ENCODE measurements around the gene WDR3.

WDR3 gene

DNA sequence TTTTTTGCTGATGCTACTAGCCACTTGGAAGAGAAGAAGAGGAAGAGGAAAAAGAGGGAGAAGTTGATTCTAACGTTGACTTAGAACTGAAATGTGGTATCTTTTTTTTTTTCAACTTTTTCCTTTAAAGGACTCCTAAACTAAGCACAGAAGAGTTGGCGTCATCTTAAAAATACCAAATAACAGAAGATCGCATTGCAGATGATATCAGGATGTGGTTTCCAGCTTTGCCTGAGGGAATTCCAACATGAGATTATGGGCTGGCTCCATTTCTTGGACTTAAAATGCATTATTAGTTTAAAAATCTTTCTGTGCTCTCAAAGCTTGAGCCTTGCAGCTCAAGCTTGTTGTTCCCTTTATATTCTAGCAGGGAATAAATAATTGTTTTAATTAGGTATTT lies 29.8 kb downstream of the WDR3 start:
- no peak for DNase-seq

DNA sequence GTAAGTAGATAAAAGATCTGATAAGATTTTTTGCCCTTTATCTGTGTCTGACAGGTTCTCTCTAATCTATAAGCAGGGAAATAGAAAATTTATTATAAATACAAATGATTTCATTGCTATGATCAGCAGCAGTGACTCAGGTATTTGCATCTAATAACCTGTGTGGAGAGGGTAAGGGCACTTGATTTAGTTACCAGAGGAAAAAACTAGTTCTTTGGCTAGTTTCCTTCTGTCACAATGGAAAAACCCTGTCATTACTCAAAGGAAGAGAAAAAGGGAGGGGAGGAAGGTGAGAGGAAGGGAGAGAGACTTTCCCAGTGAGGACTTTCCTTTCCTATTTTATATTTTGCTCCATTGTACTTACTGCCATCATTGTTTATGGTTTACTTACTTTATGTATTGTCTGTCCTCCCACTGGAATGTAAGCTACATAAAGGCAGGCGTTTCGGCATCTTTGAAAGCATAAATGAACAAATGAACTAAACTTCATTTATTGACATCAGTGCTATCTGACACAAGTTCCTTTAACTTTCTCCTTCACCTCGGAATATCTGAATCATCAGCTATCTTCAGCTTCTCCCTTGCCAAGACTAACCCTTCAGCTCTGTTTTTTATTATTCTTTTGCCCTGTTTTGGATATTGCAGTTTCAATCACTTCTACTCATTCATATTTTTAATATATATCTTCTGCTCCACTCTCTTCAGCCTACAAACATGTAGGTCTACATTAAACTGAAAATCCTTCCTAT lies 34.9 kb downstream of the WDR3 start:
- no peak for DNase-seq

GRCh38 chr1:117967477-117967876 lies 37.9 kb downstream of the WDR3 start:
- peak; percentile 28 for DNase-seq

DNA sequence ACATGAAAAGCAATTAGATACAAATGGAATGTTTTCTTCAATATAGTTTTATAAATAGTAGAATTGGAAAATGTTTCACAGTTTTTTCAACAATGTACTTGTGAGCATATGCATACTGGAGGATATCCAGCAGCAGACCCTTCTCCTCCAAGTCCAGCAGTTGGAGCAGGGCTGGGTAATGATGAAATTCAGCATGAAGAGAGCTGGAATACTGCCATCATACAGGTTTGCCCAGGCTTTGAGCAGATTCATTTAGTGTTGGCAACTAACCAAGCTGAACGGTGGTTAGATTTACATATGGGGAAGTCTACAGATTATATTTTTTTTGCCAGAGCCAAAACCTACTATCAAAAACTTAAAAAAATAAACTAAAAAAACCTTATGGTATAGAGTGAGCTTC lies 38.3 kb downstream of the WDR3 start:
- DNase-seq = peak; percentile 42

DNA sequence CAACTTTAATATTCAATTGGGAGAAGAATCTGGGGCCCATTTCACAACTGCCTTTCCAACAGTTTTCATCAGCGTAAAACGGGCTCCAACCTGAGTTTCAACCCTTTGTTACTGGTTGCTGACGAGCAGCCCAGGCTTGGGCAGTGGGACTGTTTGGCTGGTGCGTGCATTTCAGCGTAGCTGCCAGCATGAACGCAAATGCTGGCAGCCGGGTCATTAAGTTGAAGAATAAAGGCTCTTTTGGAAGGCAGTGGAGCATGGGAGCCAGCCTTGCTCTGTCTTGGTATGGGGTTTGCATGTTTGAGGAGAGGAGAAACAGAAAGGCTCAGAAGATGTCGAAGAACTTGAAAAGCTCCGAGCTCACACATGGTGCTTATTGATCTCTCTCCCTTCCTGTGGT lies 40.7 kb downstream of the WDR3 start:
- no peak for DNase-seq

DNA sequence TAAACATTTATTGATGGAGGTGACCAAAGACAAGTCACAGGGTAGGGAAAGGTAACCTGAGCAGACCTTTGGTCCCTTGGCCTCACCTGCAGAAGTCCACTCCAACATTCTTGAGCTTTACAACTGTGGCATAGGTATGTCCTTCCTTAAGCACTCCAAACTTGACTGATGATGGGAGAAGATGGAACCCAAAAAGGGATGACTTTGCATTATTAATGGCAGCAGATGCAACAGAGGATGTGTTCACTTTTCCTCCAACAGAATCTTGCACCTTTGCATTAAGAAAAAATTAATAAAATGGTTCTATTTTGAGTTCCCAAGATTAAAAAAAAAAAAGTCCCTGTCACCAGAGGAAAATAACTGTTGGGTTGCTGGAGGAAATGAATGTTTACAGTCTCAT lies 42.2 kb downstream of the WDR3 start:
- DNase-seq = no peak

GRCh38 chr1:117976381-117976780 lies 46.8 kb downstream of the WDR3 start:
- no peak for DNase-seq

DNA sequence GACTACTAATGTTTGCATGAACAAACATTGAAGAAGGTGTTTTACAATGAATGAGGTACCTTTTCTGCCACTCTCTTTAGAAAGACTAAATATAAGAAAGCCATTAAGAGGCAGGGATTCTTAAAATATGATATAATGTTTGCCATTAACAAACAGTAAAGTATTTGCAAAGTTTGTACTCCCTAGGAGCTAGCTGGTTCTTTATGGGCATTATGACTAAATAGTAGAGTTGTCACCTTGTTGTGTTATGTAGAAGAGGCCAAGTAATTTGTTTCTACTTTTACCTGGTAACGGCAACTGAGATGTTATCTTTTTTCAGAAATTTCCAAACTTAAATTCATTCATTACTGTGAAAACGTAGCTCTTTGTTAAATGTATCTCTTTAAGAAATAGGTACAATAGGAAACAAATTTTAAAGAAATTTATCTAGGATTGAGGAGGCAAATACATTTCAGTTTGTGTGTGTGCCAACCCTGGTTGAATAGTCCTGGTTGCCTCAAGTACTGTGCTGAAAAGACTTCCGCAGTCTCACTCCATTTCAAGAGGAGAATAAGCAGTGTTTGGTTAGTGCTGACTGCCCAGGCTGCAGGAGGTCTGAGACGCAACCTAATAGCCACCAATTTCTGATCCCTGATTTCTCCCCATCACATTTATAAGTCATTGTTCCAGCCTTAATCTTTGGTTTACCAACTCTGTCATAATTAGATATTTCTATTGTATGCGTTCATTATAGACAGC lies 52.1 kb downstream of the WDR3 start:
- DNase-seq = no peak

DNA sequence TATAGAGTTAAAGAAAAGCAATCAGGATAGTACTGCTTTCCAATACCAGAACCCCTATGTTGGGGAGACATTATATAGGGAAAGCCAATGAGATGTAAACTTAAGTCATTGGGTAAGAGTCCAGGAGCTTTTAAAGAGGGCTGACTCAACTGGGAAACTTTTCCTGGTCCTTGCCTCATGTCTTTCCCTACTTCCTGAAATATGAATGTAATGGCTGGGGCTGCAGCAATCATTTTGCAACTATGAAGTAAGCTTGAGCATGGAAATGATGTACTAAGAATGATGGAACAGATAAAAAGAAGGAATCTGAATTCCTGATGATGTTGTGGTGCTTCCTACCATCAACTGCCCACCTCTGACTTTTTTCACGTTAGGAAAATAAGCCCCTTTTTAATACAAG lies 55.7 kb downstream of the WDR3 start:
- no peak for DNase-seq

GRCh38 chr1:117985973-117986372 lies 56.4 kb downstream of the WDR3 start:
- DNase-seq = no peak

- no peak for DNase-seq
Measured at GRCh38 chr1:118004312-118004711, 74.8 kb downstream of the WDR3 start.

GRCh38 chr1:118007391-118007790 lies 77.9 kb downstream of the WDR3 start:
- DNase-seq = no peak

GRCh38 chr1:118008011-118008410 lies 78.5 kb downstream of the WDR3 start:
- no peak for DNase-seq

DNA sequence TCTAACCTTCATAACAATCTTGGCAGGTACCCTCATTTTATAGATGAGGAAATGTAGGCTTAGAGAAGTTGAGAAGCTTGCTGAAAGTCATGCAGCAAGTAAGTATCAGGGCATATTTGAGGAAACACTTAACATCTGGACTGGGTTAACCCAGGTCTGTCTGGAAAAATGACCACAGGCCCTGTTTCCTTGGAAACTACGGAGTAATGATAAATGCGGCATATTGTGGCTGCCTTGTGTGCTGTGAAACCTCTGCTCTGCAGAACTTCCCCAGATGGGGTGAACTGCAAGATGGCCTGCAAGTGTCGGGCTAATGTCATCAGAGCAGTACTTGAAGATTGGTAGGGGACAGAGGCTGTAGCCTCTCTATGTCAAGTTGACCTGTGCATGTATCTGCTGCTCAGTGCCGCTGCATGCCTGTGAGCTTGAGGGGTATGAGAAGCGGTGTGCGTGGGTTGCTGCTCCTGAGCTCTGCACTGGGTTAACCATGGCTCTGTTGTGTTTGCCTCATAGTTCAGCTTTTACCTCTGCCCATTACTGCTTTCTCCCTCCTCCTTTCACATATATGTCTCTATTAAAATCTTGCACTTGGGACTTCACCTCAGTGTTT lies 83.1 kb downstream of the WDR3 start:
- DNase-seq = no peak

DNA sequence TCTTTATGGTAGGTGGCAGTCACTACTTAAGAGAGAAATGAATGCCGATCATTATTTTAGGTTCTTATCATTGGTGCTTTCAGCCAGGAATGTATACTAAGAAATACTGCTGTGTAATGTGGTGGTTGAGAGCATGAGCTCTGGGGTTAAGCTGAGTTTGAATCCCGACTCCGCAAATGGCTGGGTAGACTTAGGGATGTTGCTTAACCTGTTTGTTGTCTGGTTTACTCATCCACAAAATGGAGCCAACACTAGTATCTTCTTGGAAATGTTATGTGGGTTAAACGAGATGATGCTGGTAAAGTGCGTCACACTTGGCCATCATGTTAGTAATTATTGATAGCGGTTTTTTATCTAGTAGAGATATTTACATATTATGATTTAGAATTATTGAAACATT lies 83.8 kb downstream of the WDR3 start:
- no peak for DNase-seq

- DNase-seq = no peak
Measured at GRCh38 chr1:118013938-118014337, 84.4 kb downstream of the WDR3 start.
